ENCODE data around the gene PAAF1.

DNA sequence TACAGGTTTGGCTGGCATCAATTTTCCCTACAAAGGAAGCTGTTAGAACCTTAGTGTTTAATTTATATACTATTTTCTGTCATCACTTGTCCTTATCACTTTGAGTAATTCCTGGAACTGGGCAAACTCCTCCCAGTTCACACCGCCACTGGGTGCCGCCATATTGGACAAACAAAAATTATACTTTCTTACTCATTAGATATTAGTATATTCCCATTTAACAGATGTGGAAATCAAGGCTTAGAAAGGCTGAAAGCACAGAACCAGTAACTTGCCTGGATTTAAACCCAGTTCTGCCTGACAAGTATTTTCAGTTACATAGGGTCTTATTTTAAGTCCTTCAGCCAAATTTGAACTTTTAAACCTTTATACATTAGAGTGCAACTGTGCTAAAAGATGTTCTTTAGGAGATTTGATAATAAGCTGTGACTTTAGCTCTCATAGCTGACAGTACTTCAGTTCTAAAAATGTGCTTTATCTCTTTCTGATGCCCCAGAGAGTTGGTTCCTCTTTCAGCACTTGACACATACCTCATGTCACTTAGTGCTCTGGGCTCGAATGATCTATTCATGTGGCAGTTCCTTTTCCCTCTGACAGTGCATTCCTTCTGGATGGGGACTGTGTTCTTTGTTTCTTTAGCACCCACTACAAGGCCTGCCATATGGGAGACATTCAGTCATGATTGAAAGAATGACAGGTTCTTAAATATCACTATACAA lies 25.6 kb upstream of the PAAF1 start:
- TF ChIP-seq CTCF (IDR thresholded peaks at IDR 0.05) (no peak), POLR2AphosphoS5 (IDR thresholded peaks at IDR 0.05) (no peak)

All from sigmoid colon (tissue), 4 donors.